Left renal cortex interstitium (tissue), 4 donors: Measurements from ENCODE around the gene HNRNPA1L2. TPM values are rescaled to one million over a fixed set of nuclear protein-coding genes. Genes with fewer than 3 reads are reported as not detected.
"Not testable (repeated sequence)": the region's sequence is repeated elsewhere in the genome, so short reads cannot be mapped to it uniquely, and the experiment has no call there.

ENCODE experiments used
- DNase-seq, 4 donors: peaks; one replicate each; pipeline ENCODE4 v3.0.0-alpha.2; 2013; ENCODE audit warnings: low read depth in 4 of 4, low spot score in 2 of 4, missing footprints in 1 of 4
- polyA plus RNA-seq, 4 donors: library from polyadenylated mRNA; unstranded; fragments of 120-200 nt; gene quantifications; one replicate each; pipeline ENCODE4 v1.2.1, GENCODE V29; 2013; ENCODE audit not compliant: insufficient read length in 4 of 4

HNRNPA1L2 gene
- polyA plus RNA-seq = 10 to 100 TPM; 20.1 to 25.8 (median 21.4) TPM

- DNase-seq = no peak
These were observed at the start of gene HNRNPA1L2 for GRCh38 chr13:52642131-52642530. Gene HNRNPA1L2, plus strand, starts transcription at chr13:52642431. Its CDS starts 62 bp downstream, at chr13:52642493.

- DNase-seq = not testable (repeated sequence)
These were observed 49.1 kb upstream of the HNRNPA1L2 start for GRCh38 chr13:52593175-52593574.

- DNase-seq = not testable (repeated sequence)
These were observed 48.4 kb upstream of the HNRNPA1L2 start for GRCh38 chr13:52593812-52594211.

GRCh38 chr13:52594295-52594694, 47.9 kb upstream of the HNRNPA1L2 start:
- not testable (repeated sequence) for DNase-seq

- DNase-seq = no peak
These were observed 44.6 kb upstream of the HNRNPA1L2 start for GRCh38 chr13:52597676-52598075.

- peak in 2 of 4 donors; percentile 56 to 62 for DNase-seq
These were observed 43.0 kb upstream of the HNRNPA1L2 start for GRCh38 chr13:52599037-52599847.

GRCh38 chr13:52599848-52600603, 42.2 kb upstream of the HNRNPA1L2 start:
- peak in 1 of 4 donors; percentile 29 for DNase-seq

- DNase-seq = no peak
These were observed 41.6 kb upstream of the HNRNPA1L2 start for GRCh38 chr13:52600666-52601065.

GRCh38 chr13:52603316-52603715, 38.9 kb upstream of the HNRNPA1L2 start:
- not testable (repeated sequence) for DNase-seq

GRCh38 chr13:52606126-52606525, 36.1 kb upstream of the HNRNPA1L2 start:
- DNase-seq = not testable (repeated sequence)

GRCh38 chr13:52606795-52607194, 35.4 kb upstream of the HNRNPA1L2 start:
- not testable (repeated sequence) for DNase-seq

- not testable (repeated sequence) for DNase-seq
These were observed 34.0 kb upstream of the HNRNPA1L2 start for GRCh38 chr13:52608184-52608583.

GRCh38 chr13:52609013-52609606, 33.1 kb upstream of the HNRNPA1L2 start:
- DNase-seq = not testable (repeated sequence)

- not testable (repeated sequence) for DNase-seq
These were observed 32.1 kb upstream of the HNRNPA1L2 start for GRCh38 chr13:52610158-52610557.

GRCh38 chr13:52615134-52615801, 27.0 kb upstream of the HNRNPA1L2 start:
- DNase-seq = no peak

GRCh38 chr13:52615812-52616211, 26.4 kb upstream of the HNRNPA1L2 start:
- DNase-seq = no peak

GRCh38 chr13:52617070-52618060, 24.9 kb upstream of the HNRNPA1L2 start:
- peak in 3 of 4 donors; percentile 63 to 79 (median 71) for DNase-seq

- not testable (repeated sequence) for DNase-seq
These were observed 11.0 kb upstream of the HNRNPA1L2 start for GRCh38 chr13:52631083-52631690.
